Left colon (tissue), 2 donors: Measurements from ENCODE around the gene GNB1. TPM values are rescaled to one million over a fixed set of nuclear protein-coding genes. Genes with fewer than 3 reads are reported as not detected.
"Not testable (repeated sequence)": the region's sequence is repeated elsewhere in the genome, so short reads cannot be mapped to it uniquely, and the experiment has no call there.

Experiments used
- ATAC-seq: fragments of 200-7000 bp; cut with Tn5 transposase; one replicate; pipeline ENCODE4 v1.9.1; 2020; ENCODE audit warnings: mild to moderate bottlenecking, moderate library complexity
- DNase-seq, 2 donors: peaks; one replicate each; pipeline ENCODE4 v3.0.0-alpha.2; 2020
- intact Hi-C, 2 donors: fragments of 100-400 bp; cut with DNase I in 1 of 2; cut with micrococcal nuclease in 1 of 2; formaldehyde crosslinking; loops; one replicate each; pipeline versions ENCODE4 v1.11.2 to v1.14.0; 2022; cut with DNase I, micrococcal nuclease
- total RNA-seq, 2 donors: library from RNA; stranded (reverse); fragmentation: NEBNext Ultra II Directional; extraction: Animal tissue kit (Norgen Biotek cat#: 25700); gene quantifications; one replicate each; pipeline ENCODE4 v1.2.1, GENCODE V29; 2021
- donor health status: DM: no; HTN: no; CAD: no.
- donor health status: DM: yes; HTN: yes; CAD: no.

Gene GNB1
- total RNA-seq, 2 donors from 2014 or later: 308 to 326 TPM

DNA sequence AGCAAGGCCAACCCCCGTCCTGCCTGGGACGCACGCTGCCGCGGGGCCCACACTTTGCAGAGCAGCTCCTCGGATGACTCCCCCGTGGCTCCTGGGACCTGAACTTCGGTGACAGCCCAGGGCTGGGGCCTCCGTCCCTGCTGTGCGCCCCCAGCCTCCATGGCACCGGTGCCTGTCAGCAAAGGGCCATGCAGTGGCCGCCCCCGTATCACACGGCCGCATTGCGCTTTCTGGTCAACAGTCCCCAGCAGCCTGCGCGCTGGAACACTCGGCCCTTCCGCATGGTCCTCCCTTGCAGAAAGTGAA is 130.6 kb downstream of the GNB1 start:
- DNase-seq (no peak), ATAC-seq (no peak)
- intact Hi-C loops: no loop called here

GRCh38 chr1:1759456-1760344 is 131.2 kb downstream of the GNB1 start:
- ATAC-seq (peak; percentile 64), DNase-seq (peak; percentile 78 to 83)
- intact Hi-C loops: no loop called here

DNA sequence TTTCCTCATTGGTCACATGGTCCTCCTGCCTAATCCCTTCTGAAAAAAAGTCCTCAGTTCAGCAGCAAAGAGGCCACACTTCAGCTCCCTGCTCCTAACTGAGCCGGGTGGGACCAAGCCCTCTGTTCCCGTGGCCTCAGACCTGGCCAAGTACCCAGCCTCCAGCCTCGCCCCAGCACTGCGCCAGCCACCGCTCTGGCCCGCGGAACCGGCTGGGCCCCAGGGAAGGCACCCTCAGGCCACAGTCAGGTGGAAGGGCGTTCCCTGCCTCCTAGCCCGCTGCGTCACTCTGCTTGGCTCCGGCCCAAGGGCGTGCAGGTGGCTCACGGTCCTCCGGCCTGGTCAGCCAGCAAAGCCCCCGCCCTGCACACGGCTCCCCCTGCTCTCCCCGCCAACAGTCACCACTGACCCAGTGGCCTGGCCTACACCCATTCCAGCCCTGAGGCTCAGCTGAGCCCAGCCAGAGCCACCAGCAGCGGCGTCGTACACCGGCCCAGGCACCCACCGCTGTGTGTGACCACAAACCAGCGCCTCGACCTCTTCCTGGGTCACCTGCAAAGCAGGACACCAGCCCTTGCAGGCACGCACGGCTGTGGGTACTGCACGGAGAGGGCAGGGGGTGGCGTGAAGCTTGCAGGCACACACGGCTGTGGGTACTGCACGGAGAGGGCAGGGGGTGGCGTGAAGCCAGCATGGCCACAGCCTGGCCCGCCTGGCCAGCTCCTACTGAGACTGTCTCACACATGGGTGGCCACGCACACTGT is 132.0 kb downstream of the GNB1 start:
- intact Hi-C loops: no loop called here
- peak; percentile 87 for ATAC-seq

DNA sequence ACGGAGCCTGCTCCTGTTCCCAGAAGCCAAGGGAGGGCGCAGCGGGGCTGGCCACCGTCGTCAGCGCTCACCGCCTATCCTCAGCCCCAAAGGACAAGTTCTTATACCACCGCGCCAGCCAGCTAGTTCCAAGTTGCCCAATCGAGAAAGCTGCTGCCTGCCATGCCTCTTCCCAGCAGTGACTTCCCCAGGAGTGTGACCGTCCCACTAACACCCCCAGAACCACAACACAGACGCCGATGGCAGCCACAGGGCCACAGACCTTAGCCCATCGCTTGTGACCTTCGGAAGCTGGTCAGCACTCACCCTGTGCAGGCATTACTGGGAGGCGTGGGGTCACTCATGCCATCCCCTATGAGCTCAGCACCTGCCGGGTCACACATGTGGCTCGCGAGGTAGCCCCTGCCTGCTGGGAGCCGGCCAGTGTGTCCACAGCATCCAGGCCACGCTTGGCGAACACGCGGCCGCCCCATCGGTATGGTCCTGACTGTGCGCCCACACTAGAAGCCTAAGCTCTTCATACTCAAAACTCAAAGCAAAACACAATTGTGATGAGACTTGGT is 132.7 kb downstream of the GNB1 start:
- intact Hi-C loops: no loop called here
- no peak for ATAC-seq
- DNase-seq: no peak

More for the DNA sequence above, 132.0 kb downstream of the GNB1 start:
- peak; percentile 95 to 96 for DNase-seq

- DNase-seq (no peak), ATAC-seq (no peak)
- intact Hi-C loops: no loop called here
Observed at GRCh38 chr1:1757422-1758058, 133.3 kb downstream of the GNB1 start.

DNA sequence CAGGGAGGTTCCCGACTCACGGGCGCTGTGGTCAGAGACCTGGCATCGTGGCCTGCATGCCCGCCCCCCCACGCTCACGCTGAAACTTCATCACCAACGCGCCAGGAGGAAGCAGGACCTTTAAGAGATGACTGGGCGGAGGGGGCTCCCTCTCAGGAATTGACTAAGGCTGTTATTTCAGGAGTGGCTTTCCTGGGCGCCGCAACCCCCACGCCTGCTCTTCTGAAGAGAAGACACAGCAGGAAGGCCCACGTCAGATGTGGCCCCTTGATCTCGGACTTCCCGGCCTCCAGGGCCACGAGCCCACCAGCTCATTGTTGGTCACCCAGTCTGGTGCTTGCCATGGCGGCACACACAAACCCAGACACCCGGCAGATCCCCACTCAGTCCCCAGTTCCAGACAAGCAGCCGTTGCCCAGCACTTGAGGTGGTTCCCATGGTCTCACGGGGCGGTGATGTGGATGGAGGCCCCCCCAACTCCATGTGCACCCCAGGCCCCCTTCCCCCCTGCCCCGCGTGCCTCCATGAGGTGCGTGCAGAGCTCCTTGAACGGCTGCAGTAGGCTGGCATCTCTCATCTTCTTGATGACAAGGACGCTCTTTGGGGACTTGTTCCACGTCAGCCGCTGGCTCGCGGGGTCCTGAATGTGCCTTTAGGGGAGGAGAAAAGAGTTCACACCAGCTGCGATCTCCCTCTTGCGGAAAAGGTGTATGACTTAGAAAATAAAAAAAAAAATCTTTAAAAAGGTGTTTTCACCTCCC is 134.0 kb downstream of the GNB1 start:
- intact Hi-C loops: no loop called here
- DNase-seq (no peak), ATAC-seq (no peak)

GRCh38 chr1:1755852-1756251 is 135.0 kb downstream of the GNB1 start:
- ATAC-seq (no peak), DNase-seq (no peak)
- intact Hi-C loops: no loop called here

- DNase-seq (no peak), ATAC-seq (no peak)
- intact Hi-C loops: no loop called here
Observed at GRCh38 chr1:1755426-1755825, 135.5 kb downstream of the GNB1 start.

GRCh38 chr1:1754051-1754815 is 136.7 kb downstream of the GNB1 start:
- no peak for ATAC-seq
- no peak for DNase-seq
- intact Hi-C loops: no loop called here

GRCh38 chr1:1753607-1754005 is 137.3 kb downstream of the GNB1 start:
- ATAC-seq (no peak), DNase-seq (no peak)
- intact Hi-C loops: no loop called here

GRCh38 chr1:1752636-1753606 is 138.0 kb downstream of the GNB1 start:
- intact Hi-C loops: no loop called here

DNA sequence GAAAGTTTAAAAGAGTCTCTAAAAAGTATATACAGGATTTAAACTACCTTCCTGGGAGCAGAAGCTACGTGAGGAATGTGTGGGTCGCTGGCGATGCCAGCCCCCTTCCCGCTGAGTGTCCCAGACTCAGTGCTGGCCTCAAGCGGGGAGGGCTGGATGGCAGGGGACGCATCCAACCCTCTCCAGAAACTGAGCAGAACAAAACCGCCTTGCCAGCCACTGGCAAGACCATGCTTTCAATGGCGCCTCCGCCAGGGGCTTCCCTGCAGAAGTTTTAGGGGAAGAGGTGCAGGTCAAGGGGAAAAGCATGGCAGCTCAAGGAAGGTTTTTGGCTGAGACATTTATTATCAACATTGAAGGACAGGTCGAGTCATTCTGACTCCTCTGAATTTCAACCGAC is 138.7 kb downstream of the GNB1 start:
- ATAC-seq (no peak), DNase-seq (no peak)
- intact Hi-C loops: no loop called here

More at GRCh38 chr1:1752636-1753606, 138.0 kb downstream of the GNB1 start:
- DNase-seq (no peak), ATAC-seq (peak; percentile 12)

GRCh38 chr1:1749941-1750340 is 140.9 kb downstream of the GNB1 start:
- DNase-seq, intact Hi-C loops, ATAC-seq: not testable (repeated sequence)

- no peak for DNase-seq
- intact Hi-C loops: no loop called here
- ATAC-seq: no peak
Observed at GRCh38 chr1:1748686-1749321, 142.1 kb downstream of the GNB1 start.

- intact Hi-C loops, DNase-seq: not testable (repeated sequence)
- ATAC-seq: peak; percentile 86
Observed at GRCh38 chr1:1746566-1746909, 144.3 kb downstream of the GNB1 start.
